ENCODE measurements around the gene RBM47. TPM values are rescaled to one million over a fixed set of nuclear protein-coding genes. Genes with fewer than 3 reads are reported as not detected.

Gene RBM47
- total and polyA plus RNA-seq, 4 donors, result 1.6 to 13.6 (median 4.0) TPM

GRCh38 chr4:40627540-40627939 is 2.1 kb downstream of the RBM47 start:
- no peaks in the 10 kb centered on the region for H3K36me3 ChIP-seq (ENCODE audit: control insufficient read depth, insufficient read depth, low read length)
- H3K4me3 ChIP-seq (ENCODE audit: low read depth, low read length), result no peak overlapping the region
- H3K27ac ChIP-seq (ENCODE audit: low read depth, low read length), result no peak overlapping the region
- WGBS (ENCODE audit: insufficient coverage), result no CpG with 5 or more reads among the region's 1 CpG
- DNase-seq (ENCODE audit: low read depth in 4 of 6, low spot score in 6 of 6), result no peak
- H3K4me1 ChIP-seq (ENCODE audit: control insufficient read depth, insufficient read depth, low read length), result peaks cover 12% of the 10 kb centered on the region
- no peaks in the 10 kb centered on the region for H3K9me3 ChIP-seq (ENCODE audit: control insufficient read depth, insufficient read depth, low read length)
- peaks cover 27% of the 10 kb centered on the region for H3K27me3 ChIP-seq (ENCODE audit: control insufficient read depth, insufficient read depth, low read length)

GRCh38 chr4:40626183-40626990 is 3.3 kb downstream of the RBM47 start:
- 17% methylated on average over 10 of the region's 10 CpGs for WGBS (ENCODE audit: insufficient coverage)
- Histone ChIP-seq H3K4me3 (ENCODE audit: low read depth, low read length) (no peak overlapping the region), H3K36me3 (ENCODE audit: control insufficient read depth, insufficient read depth, low read length) (no peaks in the 10 kb centered on the region), H3K27ac (ENCODE audit: low read depth, low read length) (no peak overlapping the region), H3K9me3 (ENCODE audit: control insufficient read depth, insufficient read depth, low read length) (no peaks in the 10 kb centered on the region), H3K4me1 (ENCODE audit: control insufficient read depth, insufficient read depth, low read length) (peaks cover 12% of the 10 kb centered on the region), H3K27me3 (ENCODE audit: control insufficient read depth, insufficient read depth, low read length) (peaks cover 27% of the 10 kb centered on the region)
- DNase-seq (ENCODE audit: low read depth in 4 of 6, low spot score in 6 of 6), result no peak

- DNase-seq (ENCODE audit: low read depth in 4 of 6, low spot score in 6 of 6), result no peak
- no CpG with 5 or more reads among the region's 7 CpGs for WGBS (ENCODE audit: insufficient coverage)
- no peak overlapping the region for H3K4me3 ChIP-seq (ENCODE audit: low read depth, low read length)
- peaks cover 22% of the 10 kb centered on the region for H3K27me3 ChIP-seq (ENCODE audit: control insufficient read depth, insufficient read depth, low read length)
- no peaks in the 10 kb centered on the region for H3K36me3 ChIP-seq (ENCODE audit: control insufficient read depth, insufficient read depth, low read length)
- H3K27ac ChIP-seq (ENCODE audit: low read depth, low read length), result no peak overlapping the region
- H3K9me3 ChIP-seq (ENCODE audit: control insufficient read depth, insufficient read depth, low read length), result no peaks in the 10 kb centered on the region
- H3K4me1 ChIP-seq (ENCODE audit: control insufficient read depth, insufficient read depth, low read length), result no peaks in the 10 kb centered on the region
Observed at GRCh38 chr4:40623707-40624106, 6.0 kb downstream of the RBM47 start.

GRCh38 chr4:40622913-40623312 is 6.8 kb downstream of the RBM47 start:
- DNase-seq (ENCODE audit: low read depth in 4 of 6, low spot score in 6 of 6), result no peak
- 90% methylated on average over 6 of the region's 6 CpGs for WGBS (ENCODE audit: insufficient coverage)
- no peaks in the 10 kb centered on the region for H3K9me3 ChIP-seq (ENCODE audit: control insufficient read depth, insufficient read depth, low read length)
- no peak overlapping the region for H3K27ac ChIP-seq (ENCODE audit: low read depth, low read length)
- H3K4me1 ChIP-seq (ENCODE audit: control insufficient read depth, insufficient read depth, low read length), result no peaks in the 10 kb centered on the region
- H3K4me3 ChIP-seq (ENCODE audit: low read depth, low read length), result no peak overlapping the region
- peaks cover 16% of the 10 kb centered on the region for H3K27me3 ChIP-seq (ENCODE audit: control insufficient read depth, insufficient read depth, low read length)
- H3K36me3 ChIP-seq (ENCODE audit: control insufficient read depth, insufficient read depth, low read length), result no peaks in the 10 kb centered on the region

- Histone ChIP-seq H3K36me3 (ENCODE audit: control insufficient read depth, insufficient read depth, low read length) (no peaks in the 10 kb centered on the region), H3K4me1 (ENCODE audit: control insufficient read depth, insufficient read depth, low read length) (no peaks in the 10 kb centered on the region), H3K4me3 (ENCODE audit: low read depth, low read length) (no peak overlapping the region), H3K27ac (ENCODE audit: low read depth, low read length) (no peak overlapping the region), H3K27me3 (ENCODE audit: control insufficient read depth, insufficient read depth, low read length) (peaks cover 7% of the 10 kb centered on the region), H3K9me3 (ENCODE audit: control insufficient read depth, insufficient read depth, low read length) (no peaks in the 10 kb centered on the region)
- peak in 1 of 6 donors; percentile 23 for DNase-seq (ENCODE audit: low read depth in 4 of 6, low spot score in 6 of 6)
- WGBS (ENCODE audit: insufficient coverage), result 57% methylated on average over 6 of the region's 13 CpGs
Observed at GRCh38 chr4:40621592-40622512, 7.8 kb downstream of the RBM47 start.

GRCh38 chr4:40621229-40621591 is 8.5 kb downstream of the RBM47 start:
- Histone ChIP-seq H3K9me3 (ENCODE audit: control insufficient read depth, insufficient read depth, low read length) (no peaks in the 10 kb centered on the region), H3K27me3 (ENCODE audit: control insufficient read depth, insufficient read depth, low read length) (peaks cover under 1% of the 10 kb centered on the region), H3K36me3 (ENCODE audit: control insufficient read depth, insufficient read depth, low read length) (no peaks in the 10 kb centered on the region), H3K4me1 (ENCODE audit: control insufficient read depth, insufficient read depth, low read length) (no peaks in the 10 kb centered on the region), H3K27ac (ENCODE audit: low read depth, low read length) (no peak overlapping the region), H3K4me3 (ENCODE audit: low read depth, low read length) (no peak overlapping the region)
- no peak for DNase-seq (ENCODE audit: low read depth in 4 of 6, low spot score in 6 of 6)
- 76% methylated on average over 3 of the region's 4 CpGs for WGBS (ENCODE audit: insufficient coverage)

- H3K36me3 ChIP-seq (ENCODE audit: control insufficient read depth, insufficient read depth, low read length), result no peaks in the 10 kb centered on the region
- WGBS (ENCODE audit: insufficient coverage), result 93% methylated on average over 11 of the region's 11 CpGs
- H3K27ac ChIP-seq (ENCODE audit: low read depth, low read length), result no peak overlapping the region
- H3K9me3 ChIP-seq (ENCODE audit: control insufficient read depth, insufficient read depth, low read length), result no peaks in the 10 kb centered on the region
- no peak overlapping the region for H3K4me3 ChIP-seq (ENCODE audit: low read depth, low read length)
- no peaks in the 10 kb centered on the region for H3K27me3 ChIP-seq (ENCODE audit: control insufficient read depth, insufficient read depth, low read length)
- H3K4me1 ChIP-seq (ENCODE audit: control insufficient read depth, insufficient read depth, low read length), result no peaks in the 10 kb centered on the region
- no peak for DNase-seq (ENCODE audit: low read depth in 4 of 6, low spot score in 6 of 6)
Observed at GRCh38 chr4:40619600-40619999, 10.1 kb downstream of the RBM47 start.

- whole genome bisulfite sequencing (ENCODE audit: insufficient coverage), result no CpG with 5 or more reads among the region's 2 CpGs
- H3K36me3 ChIP-seq (ENCODE audit: control insufficient read depth, insufficient read depth, low read length), result no peaks in the 10 kb centered on the region
- no peak overlapping the region for H3K4me3 ChIP-seq (ENCODE audit: low read depth, low read length)
- no peaks in the 10 kb centered on the region for H3K27me3 ChIP-seq (ENCODE audit: control insufficient read depth, insufficient read depth, low read length)
- H3K4me1 ChIP-seq (ENCODE audit: control insufficient read depth, insufficient read depth, low read length), result no peaks in the 10 kb centered on the region
- no peaks in the 10 kb centered on the region for H3K9me3 ChIP-seq (ENCODE audit: control insufficient read depth, insufficient read depth, low read length)
- no peak overlapping the region for H3K27ac ChIP-seq (ENCODE audit: low read depth, low read length)
- no peak for DNase-seq (ENCODE audit: low read depth in 4 of 6, low spot score in 6 of 6)
Observed at GRCh38 chr4:40617872-40618271, 11.8 kb downstream of the RBM47 start.

GRCh38 chr4:40614031-40614430 is 15.6 kb downstream of the RBM47 start:
- Histone ChIP-seq H3K27ac (ENCODE audit: low read depth, low read length) (no peak overlapping the region), H3K4me1 (ENCODE audit: control insufficient read depth, insufficient read depth, low read length) (no peaks in the 10 kb centered on the region), H3K4me3 (ENCODE audit: low read depth, low read length) (no peak overlapping the region), H3K27me3 (ENCODE audit: control insufficient read depth, insufficient read depth, low read length) (no peaks in the 10 kb centered on the region), H3K36me3 (ENCODE audit: control insufficient read depth, insufficient read depth, low read length) (no peaks in the 10 kb centered on the region), H3K9me3 (ENCODE audit: control insufficient read depth, insufficient read depth, low read length) (no peaks in the 10 kb centered on the region)
- no CpG with 5 or more reads among the region's 2 CpGs for WGBS (ENCODE audit: insufficient coverage)
- no peak for DNase-seq (ENCODE audit: low read depth in 4 of 6, low spot score in 6 of 6)

Data from spinal cord (tissue), 10 donors.